HG02973 (cell line): ENCODE results near the gene R3HCC1L.

Experiments used
- ATAC-seq: cut with Tn5 transposase; IDR thresholded peaks from one replicate; pipeline ENCODE4 v1.9.1; 2021; ENCODE audit warnings: moderate library complexity; ENCODE audit not compliant: unreplicated experiment

Gene R3HCC1L

DNA sequence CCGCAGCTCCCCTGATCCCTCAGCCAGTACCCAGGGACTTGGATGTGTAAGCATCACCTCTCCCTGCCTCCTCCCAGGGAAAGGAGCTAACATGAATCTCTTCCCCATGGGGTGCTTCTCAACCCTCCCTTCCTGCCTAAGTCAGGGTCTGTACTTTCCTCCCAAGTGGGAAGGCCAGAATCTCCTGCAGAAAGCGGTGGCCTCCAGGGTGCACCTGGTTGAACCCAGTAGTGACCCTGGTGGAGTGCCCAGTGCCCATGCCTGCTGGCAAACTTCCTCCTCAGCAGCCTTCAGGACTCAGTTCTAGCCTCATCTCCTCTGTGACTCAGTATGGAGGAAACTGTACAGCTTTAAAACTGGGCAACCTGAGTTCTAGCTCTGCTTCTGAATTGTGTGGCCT is 136.3 kb downstream of the R3HCC1L start:
- ATAC-seq: no peak

DNA sequence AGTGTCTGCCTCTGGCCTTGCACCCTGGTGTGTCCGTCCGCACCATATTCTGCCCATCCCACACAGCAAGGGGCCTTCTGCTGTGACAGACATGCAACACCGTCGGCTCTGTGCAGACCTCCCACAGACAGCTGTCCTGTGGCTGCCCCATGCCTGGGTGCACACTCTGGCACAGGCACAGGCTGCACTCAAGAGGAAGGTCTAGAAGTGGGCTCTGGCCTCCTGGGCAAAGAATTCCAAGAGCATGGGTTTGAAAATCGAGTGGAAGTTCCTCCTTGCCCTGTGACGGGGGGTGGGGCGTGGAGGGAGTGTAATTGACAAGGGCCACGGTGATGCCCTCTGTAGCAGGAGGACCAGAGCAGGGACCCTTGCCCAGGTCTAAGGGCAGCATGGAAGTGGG is 137.8 kb downstream of the R3HCC1L start:
- no peak for ATAC-seq

DNA sequence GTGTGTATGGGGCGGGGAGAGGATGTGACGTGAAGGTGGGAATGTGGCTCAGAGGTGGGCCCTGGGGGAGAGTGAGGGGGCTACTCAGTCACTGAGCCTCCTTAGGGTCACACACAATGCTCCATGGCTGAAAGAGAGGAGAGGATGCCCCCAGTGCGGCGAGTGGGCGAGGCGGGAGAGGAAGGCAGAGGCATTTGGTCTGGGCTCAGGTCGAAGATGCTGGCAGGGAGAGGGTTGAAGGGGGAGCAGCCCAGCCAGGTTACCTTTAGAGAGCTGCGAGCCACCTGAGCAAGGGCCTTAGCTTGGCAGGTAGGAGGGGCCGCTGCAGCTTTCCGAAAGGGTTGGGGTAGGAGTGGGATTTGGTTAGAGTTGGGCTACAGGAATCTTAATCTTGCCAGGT is 138.2 kb downstream of the R3HCC1L start:
- ATAC-seq: no peak

DNA sequence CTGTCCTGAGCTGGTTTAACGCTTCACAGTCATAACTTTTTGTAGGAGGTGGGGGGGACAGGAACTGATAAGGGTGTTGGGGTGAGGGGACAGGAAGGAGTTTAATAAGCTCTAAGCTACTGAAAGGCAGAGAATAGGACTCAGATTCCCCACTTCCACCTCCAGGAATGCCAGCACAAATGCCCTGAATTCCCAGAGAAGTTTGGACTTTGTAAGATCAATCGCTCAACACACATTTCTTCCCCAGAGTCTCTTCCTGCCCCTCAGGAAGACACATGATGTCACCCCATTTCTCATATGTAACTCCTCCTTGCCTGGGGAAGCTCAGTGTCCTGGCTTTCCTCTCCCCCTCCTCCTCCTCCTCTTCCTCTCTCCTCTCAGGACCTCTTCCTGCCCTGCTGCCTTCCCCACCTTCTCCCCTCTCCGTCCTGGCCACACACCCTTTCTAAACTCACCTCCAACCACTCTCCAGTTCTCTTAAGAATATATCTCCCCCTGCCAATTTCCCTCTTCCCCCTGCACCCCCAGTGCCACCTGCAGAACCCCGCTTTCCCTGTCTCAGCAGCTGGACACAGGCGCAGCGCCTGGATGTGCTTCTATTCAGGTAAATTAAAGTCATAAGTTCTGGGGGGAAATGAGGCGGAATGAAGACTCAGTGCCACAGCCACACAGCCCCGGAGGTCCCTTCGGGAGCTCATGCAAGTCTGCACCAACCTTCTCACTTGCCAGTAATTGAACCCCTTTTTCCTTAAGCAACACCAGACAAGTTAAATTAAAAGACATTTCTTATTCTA is 138.8 kb downstream of the R3HCC1L start:
- no peak for ATAC-seq

DNA sequence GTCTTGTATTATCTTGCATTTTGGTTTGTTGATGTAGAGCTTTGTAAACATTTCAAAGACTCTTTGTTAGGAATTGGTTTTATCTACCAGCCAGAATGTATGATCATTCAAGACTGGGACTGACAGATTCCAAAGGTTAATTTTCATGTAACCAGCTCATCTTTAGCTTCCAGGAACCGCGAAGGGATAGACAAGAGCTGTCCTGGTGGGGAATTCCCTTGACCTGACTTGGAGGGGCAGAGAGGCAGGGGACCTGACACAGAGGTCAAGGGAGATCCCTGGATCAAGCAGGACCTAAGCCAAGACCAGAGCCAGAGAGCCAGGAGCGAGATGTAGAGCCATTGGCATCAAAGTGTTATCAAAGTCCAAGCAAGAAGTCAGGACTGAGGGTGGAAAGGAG is 140.1 kb downstream of the R3HCC1L start:
- no peak for ATAC-seq

DNA sequence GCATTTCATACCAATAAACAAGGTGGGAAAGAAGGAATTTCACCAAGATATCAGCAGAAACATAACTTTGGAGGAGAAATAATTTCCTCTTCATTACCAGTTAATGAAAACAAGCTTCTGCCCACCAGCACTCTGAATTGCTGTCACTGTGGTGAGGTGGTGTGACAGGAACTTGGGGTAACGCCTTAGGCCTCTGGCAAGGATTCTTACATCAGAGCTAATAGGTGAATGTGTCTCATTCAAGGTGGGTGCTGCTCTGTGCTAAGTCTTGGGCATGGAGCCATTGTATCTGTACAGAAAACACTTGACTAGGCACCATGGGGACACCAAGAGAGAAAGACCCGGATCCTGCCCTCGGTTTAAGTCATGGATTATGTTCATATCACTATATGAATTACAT is 141.9 kb downstream of the R3HCC1L start:
- ATAC-seq: no peak

DNA sequence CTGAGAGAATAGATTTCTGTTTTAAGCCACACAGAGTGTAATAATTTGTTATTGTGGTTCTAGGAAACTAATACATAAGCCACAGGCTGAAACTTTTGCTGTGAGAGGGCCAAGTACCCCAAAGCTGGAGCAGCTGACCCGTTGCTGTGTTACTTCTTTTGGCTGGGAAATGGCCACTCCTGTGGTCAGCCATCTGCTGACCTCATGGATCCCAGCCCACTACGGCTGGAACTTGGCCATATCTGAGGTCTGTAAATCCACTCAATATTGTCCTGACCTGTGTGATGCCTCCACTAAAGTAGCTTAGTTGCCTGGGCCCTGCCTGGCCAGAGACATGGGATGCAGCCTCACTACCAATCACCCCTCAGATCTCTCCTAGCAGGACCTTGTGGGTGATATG is 151.0 kb downstream of the R3HCC1L start:
- ATAC-seq: no peak

DNA sequence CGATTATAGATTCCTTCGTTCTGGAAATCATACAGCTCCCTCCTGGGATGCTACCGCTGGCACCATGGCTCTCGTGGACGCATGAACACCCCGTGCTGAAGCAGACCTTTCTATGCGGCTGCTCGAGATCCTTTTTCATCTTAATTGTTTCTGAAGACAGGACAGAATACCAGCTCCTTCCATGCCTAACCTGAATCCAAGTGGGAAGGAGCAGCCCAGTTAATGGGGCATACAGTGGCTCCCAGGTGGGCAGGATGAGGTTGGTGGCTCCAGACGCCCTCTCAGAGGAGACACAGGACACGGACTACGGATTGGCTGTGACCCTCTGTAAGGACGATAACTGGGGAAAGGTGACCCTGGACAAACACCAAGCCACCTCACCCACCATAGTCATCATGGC is 152.0 kb downstream of the R3HCC1L start:
- no peak for ATAC-seq

DNA sequence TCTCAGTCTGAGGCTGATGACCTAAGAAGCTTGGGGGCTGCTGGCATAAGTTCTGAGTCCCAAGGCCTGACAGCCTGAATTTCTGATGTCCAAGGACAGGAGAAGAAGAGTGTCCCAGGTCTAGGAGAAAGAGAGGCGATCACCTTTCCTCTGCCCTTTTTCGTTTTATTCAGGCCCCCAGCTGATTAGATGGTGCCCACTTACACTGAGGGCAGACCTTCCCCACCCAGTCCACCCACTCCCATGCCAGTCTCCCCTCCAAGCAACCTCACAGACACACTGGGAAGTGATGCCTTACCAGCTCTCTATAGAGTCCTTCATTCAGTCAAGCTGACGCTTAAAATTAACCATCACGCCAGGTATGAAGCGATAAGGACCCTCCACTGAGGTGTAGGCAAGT is 152.9 kb downstream of the R3HCC1L start:
- no peak for ATAC-seq

DNA sequence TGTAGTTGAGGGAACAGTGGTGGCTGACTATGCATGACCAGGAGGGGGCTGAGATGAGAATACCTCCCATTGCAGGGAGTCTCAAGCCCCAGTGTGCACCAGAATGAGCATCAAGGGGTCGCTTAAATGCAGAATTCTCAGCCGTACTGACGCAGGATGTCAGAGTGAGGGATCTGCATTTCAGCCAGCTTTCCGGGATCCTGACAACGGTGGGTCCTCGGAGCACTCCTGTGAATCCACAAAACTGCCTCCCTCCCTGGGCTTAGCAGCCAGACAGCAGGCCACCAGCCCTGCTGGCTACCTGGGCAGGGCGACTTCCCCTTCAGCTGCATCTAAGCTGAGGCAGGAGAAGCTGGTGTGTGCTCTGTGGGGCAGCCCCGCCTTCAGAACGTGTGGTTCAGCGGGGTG is 155.3 kb downstream of the R3HCC1L start:
- ATAC-seq: no peak

DNA sequence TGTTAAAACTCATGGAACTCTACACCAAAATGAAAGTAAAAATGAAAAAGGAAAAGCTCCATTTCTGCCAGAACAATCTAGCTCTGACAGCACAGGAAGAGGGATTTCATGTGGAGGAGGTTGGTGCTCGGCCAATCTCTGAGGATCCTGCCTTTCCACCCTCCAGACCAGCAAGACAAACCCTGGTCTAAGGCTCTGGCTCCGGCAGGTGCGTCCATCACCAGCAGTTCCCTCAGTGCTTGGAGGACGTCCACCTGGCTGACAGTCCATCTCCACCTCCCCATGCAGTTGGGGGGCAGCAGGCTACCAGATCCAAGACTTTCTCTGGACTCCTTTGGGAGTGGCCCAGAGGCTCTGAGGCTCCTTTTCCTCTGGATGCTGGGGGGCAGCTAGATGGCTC is 158.5 kb downstream of the R3HCC1L start:
- no peak for ATAC-seq

DNA sequence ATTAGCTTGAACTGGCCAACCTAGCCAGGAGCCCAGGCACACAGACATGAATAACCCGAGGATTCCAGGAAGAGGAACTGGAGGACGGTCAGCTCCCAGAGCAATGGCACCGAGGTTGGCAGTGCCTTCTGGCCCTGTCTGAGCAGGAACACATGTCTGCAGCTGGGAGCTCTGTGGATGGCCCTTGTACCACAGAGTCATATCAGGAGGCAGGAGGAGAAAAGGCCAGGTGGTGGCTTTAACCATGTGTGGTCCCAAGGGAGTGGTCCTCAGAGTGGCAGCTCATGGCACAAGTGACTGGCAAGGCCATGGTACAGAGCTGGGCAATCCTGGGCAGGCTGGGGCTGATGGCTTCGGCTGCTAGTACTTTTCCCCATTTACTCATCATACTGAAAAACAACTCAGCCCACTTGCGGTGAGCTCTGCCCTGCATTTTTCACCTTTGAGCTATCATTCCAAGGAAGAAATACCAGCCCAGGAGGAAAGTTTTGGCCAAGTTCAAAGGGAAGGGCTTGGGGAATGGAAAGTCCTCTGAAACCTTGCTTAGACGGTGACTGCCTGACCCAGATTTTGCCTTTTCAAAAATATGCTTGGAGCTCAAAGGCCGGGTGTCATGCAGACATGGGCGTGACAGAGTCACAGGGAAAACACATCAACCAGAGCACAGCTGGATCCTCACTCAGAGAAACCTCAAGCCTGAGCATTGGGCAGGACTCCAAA is 159.3 kb downstream of the R3HCC1L start:
- no peak for ATAC-seq

DNA sequence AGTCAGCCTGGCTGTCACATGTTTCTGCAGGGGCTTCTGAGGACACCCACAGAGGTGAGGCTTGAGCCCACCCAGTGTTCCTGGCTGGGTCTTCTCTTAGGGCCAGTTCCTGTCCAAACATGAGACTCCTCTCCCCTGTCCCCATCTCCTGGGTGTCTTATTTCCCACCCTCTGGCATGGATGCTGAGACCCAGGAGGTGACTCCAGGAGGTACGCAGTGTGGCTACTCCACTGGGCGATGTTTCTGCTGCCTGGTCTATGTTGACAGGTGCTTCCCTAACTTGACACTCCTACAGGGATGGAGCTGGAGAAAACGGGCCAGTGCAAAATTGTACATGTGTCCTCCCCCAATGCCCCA is 159.8 kb downstream of the R3HCC1L start:
- no peak for ATAC-seq
